K562 (cell line): ENCODE data around the gene NPB. TPM values are rescaled to one million over a fixed set of nuclear protein-coding genes. Genes with fewer than 3 reads are reported as not detected.

Experiments
- ATAC-seq: fragments of 200-7000 bp; cut with Tn5 transposase; 3 replicates; pipeline ENCODE4 v1.9.1; 2020; ENCODE audit warnings: moderate library complexity
- BruUV-seq: library from RNA; stranded (reverse); fragments of 400-500 nt; replicated peaks from 2 replicates; lab custom pipeline; 2021; lab: Mats Ljungman, UMichigan
- CTCF ChIA-PET: fragments of 300-600 bp; formaldehyde crosslinking; extraction: SDS; loops from one replicate; lab custom pipeline; 2021; ENCODE audit warnings: low intra/inter-chr PET ratio; lab: Yijun Ruan, JAX
- POLR2A ChIA-PET: fragments of 300-600, 350-650 bp; sonication (Branson Sonifier 250); formaldehyde crosslinking; extraction: SDS; loops from one replicate; lab custom pipeline; 2021; ENCODE audit warnings: antibody characterized with exemption, inconsistent platforms; lab: Yijun Ruan, JAX
- DNase-seq, 4 experiments: peaks; one replicate each; pipeline versions ENCODE4 v3.0.0 to v3.0.0-alpha.2; 2011 to 2018; ENCODE audit warnings: low spot score in 3 of 4, mixed read lengths in 3 of 4; ENCODE audit errors: extremely low read depth in 1 of 4
- FAIRE-seq: peaks from 2 replicates; lab custom pipeline; 2011; peaks lifted over from hg19 to GRCh38; lab: Jason Lieb, UNC
- H2AFZ ChIP-seq: 2 replicates; pipeline ENCODE4 v1.6.0; 2011; ENCODE audit warnings: low read depth, low read length, control low read depth, inconsistent platforms
- H3K27ac ChIP-seq: fragments of 200-600 bp; 3 replicates; pipeline ENCODE4 v1.8.0; 2011; ENCODE audit warnings: low read depth, mild to moderate bottlenecking, control low read depth, inconsistent platforms, low read length, moderate library complexity, mixed read lengths; ENCODE audit errors: extremely low read depth
- H3K27me3 ChIP-seq, 2 experiments: fragments of 300-600 bp in 1 of 2; 2 replicates in 1 of 2; 3 replicates in 1 of 2; pipeline versions ENCODE4 v1.6.0 to v1.8.0; 2011; ENCODE audit warnings: inconsistent platforms in 2 of 2, low read length in 2 of 2, mild to moderate bottlenecking in 1 of 2, mixed read lengths in 1 of 2, moderate library complexity in 1 of 2; ENCODE audit not compliant: control insufficient read depth in 2 of 2, insufficient read depth in 2 of 2
- H3K36me3 ChIP-seq: fragments of 300-600 bp; 3 replicates; pipeline ENCODE4 v1.8.0; 2011; ENCODE audit warnings: mild to moderate bottlenecking, low read length, inconsistent platforms; ENCODE audit not compliant: control insufficient read depth, insufficient read depth
- H3K4me1 ChIP-seq, 2 experiments: fragments of 200-600 bp in 1 of 2; replicated peaks in 1 of 2; 2 replicates in 1 of 2; 3 replicates in 1 of 2; pipeline versions ENCODE4 v1.5.1 to v1.8.0; 2011; ENCODE audit warnings: inconsistent platforms in 2 of 2, low read length in 2 of 2, mild to moderate bottlenecking in 1 of 2, mixed read lengths in 1 of 2, moderate library complexity in 1 of 2; ENCODE audit not compliant: control insufficient read depth in 2 of 2, insufficient read depth in 2 of 2
- H3K4me2 ChIP-seq: 2 replicates; pipeline ENCODE4 v1.6.1; 2011; ENCODE audit warnings: low read length, control low read depth, inconsistent platforms, mixed read lengths; ENCODE audit not compliant: insufficient read depth
- H3K4me3 ChIP-seq: fragments of 200-600 bp; sonication (generic), shearing (Covaris generic); 2 replicates; pipeline ENCODE4 v1.5.1; 2016; ENCODE audit warnings: control low read depth, inconsistent platforms
- H3K79me2 ChIP-seq: fragments of 200-600 bp; 3 replicates; pipeline ENCODE4 v1.8.0; 2011; ENCODE audit warnings: low read length, inconsistent platforms; ENCODE audit not compliant: control insufficient read depth, insufficient read depth
- H3K9ac ChIP-seq, 2 experiments: 2 replicates each; pipeline versions ENCODE4 v1.6.0 to v1.6.1; 2011; ENCODE audit warnings: low read depth in 2 of 2, low read length in 2 of 2, control low read depth in 1 of 2, inconsistent platforms in 1 of 2, mild to moderate bottlenecking in 1 of 2, mixed read lengths in 1 of 2; ENCODE audit not compliant: insufficient read depth in 1 of 2
- H3K9me1 ChIP-seq: one replicate; pipeline ENCODE4 v1.6.0; 2011; ENCODE audit warnings: inconsistent platforms, mild to moderate bottlenecking, low read length, moderate library complexity; ENCODE audit not compliant: control insufficient read depth, insufficient read depth
- H3K9me3 ChIP-seq: replicated peaks from 2 replicates; pipeline ENCODE4 v1.5.1; 2011; ENCODE audit warnings: low read depth, low read length, inconsistent platforms; ENCODE audit not compliant: control insufficient read depth, insufficient read depth
- H4K20me1 ChIP-seq: replicated peaks from 2 replicates; pipeline ENCODE4 v1.6.1; 2011; ENCODE audit warnings: low read length, inconsistent platforms, mixed read lengths; ENCODE audit not compliant: control insufficient read depth, insufficient read depth
- BRCA1 ChIP-seq, 2 experiments: fragments of 450-650 bp in 1 of 2; sonication (generic) in 1 of 2; formaldehyde crosslinking in 1 of 2; IDR thresholded peaks; 2 replicates each; pipeline versions ENCODE4 v1.5.0 to v1.6.1; 2017 to 2020; ENCODE audit warnings: mild to moderate bottlenecking in 1 of 2, missing genetic modification reagents in 1 of 2
- ETV1 ChIP-seq: fragments of 450-650 bp; conservative IDR thresholded peaks from 2 replicates; pipeline ENCODE4 v1.6.1; 2016; ENCODE audit warnings: missing genetic modification characterization, control low read depth, low read depth, missing compliant biosample characterization
- HNRNPL ChIP-seq: fragments of 200-400 bp; formaldehyde crosslinking; IDR thresholded peaks from 2 replicates; pipeline ENCODE4 v1.6.1; 2017; ENCODE audit warnings: low read depth, mild to moderate bottlenecking, low read length
- MEF2A ChIP-seq: IDR thresholded peaks from 2 replicates; pipeline ENCODE4 v1.6.1; 2011; ENCODE audit warnings: low read depth, mild to moderate bottlenecking, low read length, moderate library complexity; ENCODE audit not compliant: control insufficient read depth
- NFXL1 ChIP-seq: fragments of 450-650 bp; formaldehyde crosslinking; IDR thresholded peaks from 2 replicates; pipeline ENCODE4 v1.4.0; 2021; ENCODE audit warnings: mild to moderate bottlenecking
- POLR2B ChIP-seq: fragments of 450-650 bp; IDR thresholded peaks from 2 replicates; pipeline ENCODE4 v1.6.1; 2018; ENCODE audit warnings: low read depth; ENCODE audit not compliant: partially characterized antibody
- TAF15 ChIP-seq: fragments of 200-400 bp; formaldehyde crosslinking; IDR thresholded peaks from 2 replicates; pipeline ENCODE4 v1.6.1; 2017; ENCODE audit warnings: mild to moderate bottlenecking, low read depth, low read length, moderate library complexity
- ZC3H8 ChIP-seq: fragments of 450-650 bp; IDR thresholded peaks from 2 replicates; pipeline ENCODE4 v1.6.1; 2017
- WGBS: fragments of 100-300 bp; shearing (Covaris generic); methylation state at CpG from one replicate; pipeline ENCODE4 v1.1.6; 2016; ENCODE audit warnings: low coverage, mixed read lengths; ENCODE audit not compliant: insufficient coverage; ENCODE audit errors: missing lambda C conversion rate; 5-methylcytosine and 5-hydroxymethylcytosine counted together
- in situ Hi-C: fragments of 300-500 bp; cut with MboI; formaldehyde crosslinking; loops from 4 replicates; pipeline ENCODE4 v1.15.0; 2018; ENCODE audit warnings: inconsistent platforms, mixed read lengths
- intact Hi-C: fragments of 100-400 bp; cut with micrococcal nuclease; formaldehyde crosslinking; loops from 2 replicates; pipeline ENCODE4 v1.14.2; 2022
- polyA plus RNA-seq, 8 experiments: library from polyadenylated mRNA; depleted of rRNA in 4 of 8; stranded (reverse) in 5 of 8; unstranded in 3 of 8; fragments of >200 nt; fragmentation: Nextera tagmentation in 2 of 8; fragmentation: Illumina TruSeq in 1 of 8; extraction: Ambion mirVana in 2 of 8; extraction: Trizol in 1 of 8; gene quantifications; 2 replicates each; pipeline versions ENCODE4 v1.2.1 to v1.2.3, GENCODE V29; 2011 to 2014; ENCODE audit warnings: inconsistent platforms in 1 of 8, missing spikeins in 1 of 8
- total RNA-seq, 7 experiments: library from RNA; depleted of rRNA in 6 of 7; stranded (reverse); fragments of >200 nt in 6 of 7; fragmentation: Illumina TruSeq in 2 of 7; extraction: Trizol in 2 of 7; gene quantifications; 2 replicates each; pipeline versions ENCODE4 v1.2.1 to v1.2.3, GENCODE V29; 2011 to 2021; ENCODE audit warnings: low replicate concordance in 1 of 7
- TF ChIP-seq, protein P1 (sequence below): fragments of 200-800 bp; sonication (Bioruptor generic); IDR thresholded peaks from 2 replicates; pipeline ENCODE4 v1.6.1; 2017; ENCODE audit warnings: missing genetic modification characterization, missing compliant biosample characterization
- TF ChIP-seq, protein P2 (sequence below), 3 experiments: fragments of 200-800 bp in 1 of 3; sonication (Bioruptor generic) in 1 of 3; sonication (generic) in 1 of 3; formaldehyde crosslinking in 1 of 3; IDR thresholded peaks; 2 replicates each; pipeline versions ENCODE4 v1.6.1 to v1.8.0; 2016 to 2022; ENCODE audit warnings: mild to moderate bottlenecking in 2 of 3, missing compliant biosample characterization in 2 of 3, missing genetic modification characterization in 2 of 3, missing genetic modification reagents in 1 of 3
- TF ChIP-seq, protein P3 (sequence below): fragments of 450-650 bp; formaldehyde crosslinking; conservative IDR thresholded peaks from 2 replicates; pipeline ENCODE4 v1.4.0; 2022; ENCODE audit warnings: mild to moderate bottlenecking, missing genetic modification characterization
- TF ChIP-seq, protein P4 (sequence below): fragments of 450-650 bp; IDR thresholded peaks from 2 replicates; pipeline ENCODE4 v1.6.1; 2016
- TF ChIP-seq, protein P5 (sequence below): conservative IDR thresholded peaks from 2 replicates; pipeline ENCODE4 v1.6.1; 2011; ENCODE audit warnings: low read depth, mild to moderate bottlenecking, low read length; ENCODE audit not compliant: control insufficient read depth

The NPB gene
- total and polyA plus RNA-seq, 9 of the 15 experiments (the other 6 are each of a cell fraction or from before 2014, with no cell fraction given) = 0.03 to 0.61 (median 0.14) TPM; not detected in 2

DNA sequence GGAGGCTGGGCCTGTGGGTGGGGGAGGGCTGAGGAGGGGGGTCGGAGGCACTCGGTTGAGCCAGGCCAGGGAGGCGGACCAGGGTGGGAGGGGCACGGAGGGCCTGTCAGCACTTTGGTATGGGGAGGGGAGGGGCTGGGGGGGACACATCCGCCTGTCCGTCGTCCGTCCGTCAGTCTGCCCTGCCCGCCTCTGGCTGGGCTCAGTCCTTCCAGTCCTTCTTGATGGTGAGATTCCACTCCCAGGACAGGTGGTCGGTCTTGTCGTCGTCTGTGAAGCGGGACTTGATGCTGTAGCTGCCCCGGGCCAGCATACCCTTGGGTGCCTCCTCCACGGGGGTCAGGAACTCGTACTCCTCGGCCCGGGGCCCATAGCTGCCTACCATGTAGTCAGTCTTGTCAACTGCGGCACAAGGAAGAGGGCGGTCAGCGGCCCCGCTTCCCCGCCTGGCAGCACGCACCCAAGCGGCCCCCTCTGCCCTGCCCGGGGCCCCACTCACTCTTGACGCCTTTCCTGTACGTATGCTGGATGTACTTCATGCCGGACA is 33.3 kb upstream of the NPB start:
- ChIA-PET CTCF (interaction anchor here (0.8 to 1.0 kb wide), 2 partner anchors 84 to 135 kb away, joined by 3 read pairs; no protein-coding TSS in a partner anchor), POLR2A (interaction anchor here (0.6 to 2.6 kb wide), 16 partner anchors 8 to 527 kb away, joined by 3 to 13 read pairs (median 4); partner anchors contain the start of gene P4HB)
- FAIRE-seq (peak; percentile 81), ATAC-seq (peak; percentile 44), DNase-seq (peak; percentile 61 to 89 (median 72))
- Histone ChIP-seq H3K9me1 (no peaks in the 10 kb centered on the region), H3K36me3 (peaks cover 51% of the 10 kb centered on the region; the same call in 2 of the 3 replicates), H3K79me2 (peaks cover 60% of the 10 kb centered on the region), H4K20me1 (peaks cover 41% of the 10 kb centered on the region), H3K9ac (peak overlapping the region; percentile 88 to 98; a peak in 3 of 4 replicates), H3K4me2 (peak overlapping the region; percentile 93), H3K4me1 (peaks cover 30 to 84% of the 10 kb centered on the region in 2 experiments), H3K9me3 (no peaks in the 10 kb centered on the region), H3K27ac (peak overlapping the region; percentile 93), H3K27me3 (no peaks in the 10 kb centered on the region), H3K4me3 (peak overlapping the region; percentile 93; the same call in 1 of the 2 replicates), H2AFZ (no peak overlapping the region)
- 40% methylated on average over 19 of the region's 30 CpGs for WGBS
- BruUV-seq = TSS peak; percentile 72
- in situ Hi-C loops = no loop called here
- intact Hi-C loops = no loop called here
- TF ChIP-seq NFXL1 (CRISPR knock-in tag) (peak; percentile 51; the same call in 1 of the 2 replicates), TAF15 (0 out of 2 replicates have a peak, but pooled peaks have one; percentile 80), HNRNPL (0 out of 2 replicates have a peak, but pooled peaks have one; percentile 4), BRCA1 (IDR thresholded peaks at IDR 0.05) (no peak), BRCA1 (CRISPR knock-in tag; IDR thresholded peaks at IDR 0.05) (0 out of 2 replicates have a peak, but pooled peaks have one; percentile 15), ZC3H8 (no peak), ETV1 (0 out of 2 replicates have a peak, but pooled peaks have one; percentile 7), MEF2A (no peak), POLR2B (peak; percentile 28)
- TF ChIP-seq, protein P1, sequence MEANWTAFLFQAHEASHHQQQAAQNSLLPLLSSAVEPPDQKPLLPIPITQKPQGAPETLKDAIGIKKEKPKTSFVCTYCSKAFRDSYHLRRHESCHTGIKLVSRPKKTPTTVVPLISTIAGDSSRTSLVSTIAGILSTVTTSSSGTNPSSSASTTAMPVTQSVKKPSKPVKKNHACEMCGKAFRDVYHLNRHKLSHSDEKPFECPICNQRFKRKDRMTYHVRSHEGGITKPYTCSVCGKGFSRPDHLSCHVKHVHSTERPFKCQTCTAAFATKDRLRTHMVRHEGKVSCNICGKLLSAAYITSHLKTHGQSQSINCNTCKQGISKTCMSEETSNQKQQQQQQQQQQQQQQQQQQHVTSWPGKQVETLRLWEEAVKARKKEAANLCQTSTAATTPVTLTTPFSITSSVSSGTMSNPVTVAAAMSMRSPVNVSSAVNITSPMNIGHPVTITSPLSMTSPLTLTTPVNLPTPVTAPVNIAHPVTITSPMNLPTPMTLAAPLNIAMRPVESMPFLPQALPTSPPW (CRISPR knock-in tag) = peak; percentile 91
- TF ChIP-seq, protein P2, sequence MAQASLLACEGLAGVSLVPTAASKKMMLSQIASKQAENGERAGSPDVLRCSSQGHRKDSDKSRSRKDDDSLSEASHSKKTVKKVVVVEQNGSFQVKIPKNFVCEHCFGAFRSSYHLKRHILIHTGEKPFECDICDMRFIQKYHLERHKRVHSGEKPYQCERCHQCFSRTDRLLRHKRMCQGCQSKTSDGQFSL (CRISPR knock-in tag; IDR thresholded peaks at IDR 0.05) = no peak
- TF ChIP-seq, protein P2 (tag; IDR thresholded peaks at IDR 0.05) = 0 out of 4 replicates have a peak, but pooled peaks of 1 of the 2 experiments have one; percentile 20
- TF ChIP-seq, protein P3, sequence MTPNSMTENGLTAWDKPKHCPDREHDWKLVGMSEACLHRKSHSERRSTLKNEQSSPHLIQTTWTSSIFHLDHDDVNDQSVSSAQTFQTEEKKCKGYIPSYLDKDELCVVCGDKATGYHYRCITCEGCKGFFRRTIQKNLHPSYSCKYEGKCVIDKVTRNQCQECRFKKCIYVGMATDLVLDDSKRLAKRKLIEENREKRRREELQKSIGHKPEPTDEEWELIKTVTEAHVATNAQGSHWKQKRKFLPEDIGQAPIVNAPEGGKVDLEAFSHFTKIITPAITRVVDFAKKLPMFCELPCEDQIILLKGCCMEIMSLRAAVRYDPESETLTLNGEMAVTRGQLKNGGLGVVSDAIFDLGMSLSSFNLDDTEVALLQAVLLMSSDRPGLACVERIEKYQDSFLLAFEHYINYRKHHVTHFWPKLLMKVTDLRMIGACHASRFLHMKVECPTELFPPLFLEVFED (CRISPR knock-in tag) = no peak
- TF ChIP-seq, protein P4, sequence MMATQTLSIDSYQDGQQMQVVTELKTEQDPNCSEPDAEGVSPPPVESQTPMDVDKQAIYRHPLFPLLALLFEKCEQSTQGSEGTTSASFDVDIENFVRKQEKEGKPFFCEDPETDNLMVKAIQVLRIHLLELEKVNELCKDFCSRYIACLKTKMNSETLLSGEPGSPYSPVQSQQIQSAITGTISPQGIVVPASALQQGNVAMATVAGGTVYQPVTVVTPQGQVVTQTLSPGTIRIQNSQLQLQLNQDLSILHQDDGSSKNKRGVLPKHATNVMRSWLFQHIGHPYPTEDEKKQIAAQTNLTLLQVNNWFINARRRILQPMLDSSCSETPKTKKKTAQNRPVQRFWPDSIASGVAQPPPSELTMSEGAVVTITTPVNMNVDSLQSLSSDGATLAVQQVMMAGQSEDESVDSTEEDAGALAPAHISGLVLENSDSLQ = peak; percentile 72
- TF ChIP-seq, protein P5, sequence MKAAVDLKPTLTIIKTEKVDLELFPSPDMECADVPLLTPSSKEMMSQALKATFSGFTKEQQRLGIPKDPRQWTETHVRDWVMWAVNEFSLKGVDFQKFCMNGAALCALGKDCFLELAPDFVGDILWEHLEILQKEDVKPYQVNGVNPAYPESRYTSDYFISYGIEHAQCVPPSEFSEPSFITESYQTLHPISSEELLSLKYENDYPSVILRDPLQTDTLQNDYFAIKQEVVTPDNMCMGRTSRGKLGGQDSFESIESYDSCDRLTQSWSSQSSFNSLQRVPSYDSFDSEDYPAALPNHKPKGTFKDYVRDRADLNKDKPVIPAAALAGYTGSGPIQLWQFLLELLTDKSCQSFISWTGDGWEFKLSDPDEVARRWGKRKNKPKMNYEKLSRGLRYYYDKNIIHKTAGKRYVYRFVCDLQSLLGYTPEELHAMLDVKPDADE = 0 out of 2 replicates have a peak, but pooled peaks have one; percentile 1
